A549 (cell line): Measurements from ENCODE around the gene MPP3. TPM values are rescaled to one million over a fixed set of nuclear protein-coding genes. Genes with fewer than 3 reads are reported as not detected.

Experiments
- ATAC-seq, 2 experiments: fragments of 200-7000 bp in 1 of 2; fragments of >200 bp in 1 of 2; cut with Nextera tagmentation in 1 of 2; cut with Tn5 transposase in 1 of 2; 3 replicates each; pipeline versions ENCODE4 v1.8.0 to v1.9.1; 2018 to 2020; ENCODE audit warnings: mild to moderate bottlenecking in 1 of 2, moderate library complexity in 1 of 2
- CTCF ChIA-PET: fragments of 300-600 bp; sonication (Branson Sonifier 250); formaldehyde crosslinking; extraction: SDS; loops from one replicate; lab custom pipeline; 2021; ENCODE audit warnings: antibody characterized with exemption, inconsistent platforms; lab: Yijun Ruan, JAX
- POLR2A ChIA-PET: fragments of 350-600 bp; formaldehyde crosslinking; extraction: SDS; loops from one replicate; lab custom pipeline; 2021; ENCODE audit warnings: antibody characterized with exemption, inconsistent platforms; lab: Yijun Ruan, JAX
- DNase-seq, 2 experiments: peaks; one replicate each; pipeline versions ENCODE4 v3.0.0 to v3.0.0-alpha.2; 2011 to 2016; ENCODE audit warnings: low read depth in 1 of 2, low spot score in 1 of 2
- FAIRE-seq: peaks from 2 replicates; lab custom pipeline; 2011; peaks lifted over from hg19 to GRCh38; lab: Jason Lieb, UNC
- H3K27ac ChIP-seq, 2 experiments: fragments of >200 bp; sonication (Bioruptor Twin); formaldehyde crosslinking; 3 replicates each; pipeline ENCODE4 v1.5.1; 2016 to 2017
- H3K4me1 ChIP-seq: fragments of >200 bp; sonication (Bioruptor Twin); formaldehyde crosslinking; 3 replicates; pipeline ENCODE4 v1.6.1; 2016
- H3K4me2 ChIP-seq: fragments of >200 bp; sonication (Bioruptor Twin); formaldehyde crosslinking; 3 replicates; pipeline ENCODE4 v1.6.1; 2016
- H3K4me3 ChIP-seq: fragments of >200 bp; sonication (Bioruptor Twin); formaldehyde crosslinking; 3 replicates; pipeline ENCODE4 v1.5.1; 2016
- H3K9me3 ChIP-seq: fragments of >200 bp; sonication (Bioruptor Twin); formaldehyde crosslinking; 3 replicates; pipeline ENCODE4 v1.6.1; 2016
- ATOH8 ChIP-seq: fragments of 250-450 bp; sonication (Bioruptor Pico); IDR thresholded peaks from 2 replicates; pipeline ENCODE4 v1.5.0; 2020; ENCODE audit warnings: low read depth, mild to moderate bottlenecking, moderate library complexity
- CBX2 ChIP-seq: fragments of 200-600 bp; sonication (generic); IDR thresholded peaks from 2 replicates; pipeline ENCODE4 v1.6.1; 2016; ENCODE audit warnings: low read depth, mild to moderate bottlenecking, borderline replicate concordance
- CBX8 ChIP-seq: fragments of 200-600 bp; sonication (generic); IDR thresholded peaks from 2 replicates; pipeline ENCODE4 v1.6.1; 2016
- CEBPB ChIP-seq, 2 experiments: fragments of >200 bp in 1 of 2; sonication (Bioruptor Twin) in 1 of 2; formaldehyde crosslinking in 1 of 2; IDR thresholded peaks; 2 replicates each; pipeline ENCODE4 v1.6.1; 2012 to 2016
- CHD4 ChIP-seq: fragments of 200-600 bp; sonication (generic); IDR thresholded peaks from 2 replicates; pipeline ENCODE4 v1.6.1; 2016; ENCODE audit warnings: antibody characterized with exemption, mild to moderate bottlenecking, borderline replicate concordance
- EP300 ChIP-seq, 2 experiments: fragments of >200 bp; sonication (Bioruptor Twin); formaldehyde crosslinking; IDR thresholded peaks; 2 replicates in 1 of 2; 3 replicates in 1 of 2; pipeline ENCODE4 v1.6.1; 2016 to 2017
- FOSL2 ChIP-seq, 2 experiments: fragments of 450-650 bp in 1 of 2; fragments of >200 bp in 1 of 2; sonication (Bioruptor Twin) in 1 of 2; formaldehyde crosslinking; IDR thresholded peaks; 2 replicates each; pipeline versions ENCODE4 v1.5.0 to v1.6.1; 2016 to 2020; ENCODE audit warnings: mild to moderate bottlenecking in 1 of 2, moderate library complexity in 1 of 2
- FOXS1 ChIP-seq: fragments of 250-450 bp; sonication (Bioruptor Pico); IDR thresholded peaks from 2 replicates; pipeline ENCODE4 v1.5.0; 2020; ENCODE audit warnings: mild to moderate bottlenecking, moderate library complexity
- GATA3 ChIP-seq: IDR thresholded peaks from 2 replicates; pipeline ENCODE4 v1.6.1; 2012; ENCODE audit warnings: borderline replicate concordance
- HMGXB4 ChIP-seq: fragments of 250-450 bp; sonication (Bioruptor Pico); IDR thresholded peaks from 2 replicates; pipeline ENCODE4 v1.5.0; 2021; ENCODE audit warnings: mild to moderate bottlenecking, moderate library complexity, borderline replicate concordance
- HOXA7 ChIP-seq: fragments of 250-450 bp; sonication (Bioruptor Pico); IDR thresholded peaks from 2 replicates; pipeline ENCODE4 v1.5.0; 2020; ENCODE audit warnings: mild to moderate bottlenecking, moderate library complexity
- JUN ChIP-seq, 2 experiments: fragments of >200 bp; sonication (Bioruptor Twin); formaldehyde crosslinking; IDR thresholded peaks; 2 replicates in 1 of 2; 3 replicates in 1 of 2; pipeline ENCODE4 v1.6.1; 2016 to 2017
- KDM1A ChIP-seq: fragments of 200-600 bp; sonication (generic); IDR thresholded peaks from 2 replicates; pipeline ENCODE4 v1.6.1; 2016; ENCODE audit warnings: low read depth, mild to moderate bottlenecking
- MAFK ChIP-seq: fragments of 450-650 bp; IDR thresholded peaks from 2 replicates; pipeline ENCODE4 v1.6.1; 2014; ENCODE audit not compliant: partially characterized antibody
- MAZ ChIP-seq: fragments of 150-350 bp; IDR thresholded peaks from 2 replicates; pipeline ENCODE4 v1.6.1; 2014; ENCODE audit warnings: antibody characterized with exemption, low read depth, low read length, borderline replicate concordance
- MYC ChIP-seq: IDR thresholded peaks from 2 replicates; pipeline ENCODE4 v1.6.1; 2012; ENCODE audit warnings: mild to moderate bottlenecking, inconsistent platforms, low read length, improper control_type of control experiment, borderline replicate concordance
- NPAS2 ChIP-seq: fragments of 250-450 bp; sonication (Bioruptor Pico); IDR thresholded peaks from 2 replicates; pipeline ENCODE4 v1.8.0; 2022; ENCODE audit warnings: mild to moderate bottlenecking, moderate library complexity, borderline replicate concordance
- NR3C1 ChIP-seq: fragments of >200 bp; sonication (Bioruptor Twin); formaldehyde crosslinking; IDR thresholded peaks from 3 replicates; pipeline ENCODE4 v1.6.1; 2017
- PHF8 ChIP-seq: fragments of 200-600 bp; sonication (generic); IDR thresholded peaks from 2 replicates; pipeline ENCODE4 v1.6.1; 2016; ENCODE audit warnings: low read depth, mild to moderate bottlenecking, antibody characterized with exemption, moderate library complexity, borderline replicate concordance
- RCOR1 ChIP-seq: fragments of 150-350 bp; IDR thresholded peaks from 2 replicates; pipeline ENCODE4 v1.6.1; 2014; ENCODE audit warnings: antibody characterized with exemption, low read length, low read depth
- REST ChIP-seq: fragments of 200-600 bp; sonication (generic); IDR thresholded peaks from 2 replicates; pipeline ENCODE4 v1.6.1; 2016; ENCODE audit warnings: antibody characterized with exemption, mild to moderate bottlenecking, moderate library complexity
- WGBS: methylation state at CpG from one replicate; pipeline ENCODE4 v1.1.6; 2017; ENCODE audit errors: missing lambda C conversion rate; 5-methylcytosine and 5-hydroxymethylcytosine counted together
- polyA plus RNA-seq, 4 experiments: library from polyadenylated mRNA; depleted of rRNA in 3 of 4; stranded (reverse); fragments of >200 nt; fragmentation: RNase III in 1 of 4; extraction: RNeasy Plus Mini Kit Qiagen cat#74134 plus additional on column Dnase treatment in 1 of 4; gene quantifications; 2 replicates in 3 of 4; 3 replicates in 1 of 4; pipeline ENCODE4 v1.2.3, GENCODE V29; 2011 to 2017
- TF ChIP-seq, protein P1 (sequence below): IDR thresholded peaks from 2 replicates; pipeline ENCODE4 v1.6.1; 2012
- TF ChIP-seq, protein P2 (sequence below): fragments of >200 bp; sonication (Bioruptor Twin); formaldehyde crosslinking; IDR thresholded peaks from 3 replicates; pipeline ENCODE4 v1.5.1; 2016
- TF ChIP-seq, protein P3 (sequence below): IDR thresholded peaks from 2 replicates; pipeline ENCODE4 v1.6.1; 2012

Gene MPP3
- polyA plus RNA-seq, 2 of the 4 experiments (the other 2 are of a cell fraction): 15.5 to 21.4 TPM

DNA sequence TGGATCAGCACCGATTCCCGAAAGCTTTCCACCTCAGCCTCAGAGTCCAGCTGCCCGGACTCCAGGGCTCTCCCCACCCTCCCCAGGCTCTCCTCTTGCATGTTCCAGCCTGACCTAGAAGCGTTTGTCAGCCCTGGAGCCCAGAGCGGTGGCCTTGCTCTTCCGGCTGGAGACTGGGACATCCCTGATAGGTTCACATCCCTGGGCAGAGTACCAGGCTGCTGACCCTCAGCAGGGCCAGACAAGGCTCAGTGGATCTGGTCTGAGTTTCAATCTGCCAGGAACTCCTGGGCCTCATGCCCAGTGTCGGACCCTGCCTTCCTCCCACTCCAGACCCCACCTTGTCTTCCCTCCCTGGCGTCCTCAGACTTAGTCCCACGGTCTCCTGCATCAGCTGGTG lies 29.0 kb upstream of the MPP3 start:
- H3K4me2 ChIP-seq: no peak overlapping the region
- H3K9me3 ChIP-seq: no peaks in the 10 kb centered on the region
- H3K4me1 ChIP-seq: peaks cover 5% of the 10 kb centered on the region; the same call in 1 of the 3 replicates
- POLR2A ChIA-PET: interaction anchor here (0.6 kb wide), 1 partner anchor 20 kb away, joined by 4 read pairs; no protein-coding TSS in a partner anchor
- WGBS: 79% methylated on average over 9 of the region's 9 CpGs
- no peak overlapping the region for H3K4me3 ChIP-seq
- CTCF ChIA-PET: interaction anchor here (1.1 to 13.9 kb wide), 4 partner anchors 17 to 167 kb away, joined by 3 to 168 read pairs (median 82); partner anchors contain the start of gene CD300LG
- ATAC-seq (no peak), DNase-seq (no peak), FAIRE-seq (no peak)
- no peak overlapping the region for H3K27ac ChIP-seq
- TF ChIP-seq, protein P1, sequence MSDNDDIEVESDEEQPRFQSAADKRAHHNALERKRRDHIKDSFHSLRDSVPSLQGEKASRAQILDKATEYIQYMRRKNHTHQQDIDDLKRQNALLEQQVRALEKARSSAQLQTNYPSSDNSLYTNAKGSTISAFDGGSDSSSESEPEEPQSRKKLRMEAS: no peak
- TF ChIP-seq, protein P2, sequence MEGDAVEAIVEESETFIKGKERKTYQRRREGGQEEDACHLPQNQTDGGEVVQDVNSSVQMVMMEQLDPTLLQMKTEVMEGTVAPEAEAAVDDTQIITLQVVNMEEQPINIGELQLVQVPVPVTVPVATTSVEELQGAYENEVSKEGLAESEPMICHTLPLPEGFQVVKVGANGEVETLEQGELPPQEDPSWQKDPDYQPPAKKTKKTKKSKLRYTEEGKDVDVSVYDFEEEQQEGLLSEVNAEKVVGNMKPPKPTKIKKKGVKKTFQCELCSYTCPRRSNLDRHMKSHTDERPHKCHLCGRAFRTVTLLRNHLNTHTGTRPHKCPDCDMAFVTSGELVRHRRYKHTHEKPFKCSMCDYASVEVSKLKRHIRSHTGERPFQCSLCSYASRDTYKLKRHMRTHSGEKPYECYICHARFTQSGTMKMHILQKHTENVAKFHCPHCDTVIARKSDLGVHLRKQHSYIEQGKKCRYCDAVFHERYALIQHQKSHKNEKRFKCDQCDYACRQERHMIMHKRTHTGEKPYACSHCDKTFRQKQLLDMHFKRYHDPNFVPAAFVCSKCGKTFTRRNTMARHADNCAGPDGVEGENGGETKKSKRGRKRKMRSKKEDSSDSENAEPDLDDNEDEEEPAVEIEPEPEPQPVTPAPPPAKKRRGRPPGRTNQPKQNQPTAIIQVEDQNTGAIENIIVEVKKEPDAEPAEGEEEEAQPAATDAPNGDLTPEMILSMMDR: no peak
- no peak for TF ChIP-seq CEBPB (IDR thresholded peaks at IDR 0.05)
- no peak for TF ChIP-seq NPAS2
- TF ChIP-seq JUN (IDR thresholded peaks at IDR 0.05): no peak
- TF ChIP-seq CHD4: no peak
- no peak for TF ChIP-seq CBX2
- no peak for TF ChIP-seq MYC
- TF ChIP-seq HMGXB4: no peak
- TF ChIP-seq RCOR1: no peak
- TF ChIP-seq ATOH8 (CRISPR knock-in tag): no peak
- no peak for TF ChIP-seq MAFK
- TF ChIP-seq FOXS1 (CRISPR knock-in tag): no peak
- TF ChIP-seq REST: no peak
- no peak for TF ChIP-seq KDM1A
- TF ChIP-seq, all 56 proteins: peak for 0

DNA sequence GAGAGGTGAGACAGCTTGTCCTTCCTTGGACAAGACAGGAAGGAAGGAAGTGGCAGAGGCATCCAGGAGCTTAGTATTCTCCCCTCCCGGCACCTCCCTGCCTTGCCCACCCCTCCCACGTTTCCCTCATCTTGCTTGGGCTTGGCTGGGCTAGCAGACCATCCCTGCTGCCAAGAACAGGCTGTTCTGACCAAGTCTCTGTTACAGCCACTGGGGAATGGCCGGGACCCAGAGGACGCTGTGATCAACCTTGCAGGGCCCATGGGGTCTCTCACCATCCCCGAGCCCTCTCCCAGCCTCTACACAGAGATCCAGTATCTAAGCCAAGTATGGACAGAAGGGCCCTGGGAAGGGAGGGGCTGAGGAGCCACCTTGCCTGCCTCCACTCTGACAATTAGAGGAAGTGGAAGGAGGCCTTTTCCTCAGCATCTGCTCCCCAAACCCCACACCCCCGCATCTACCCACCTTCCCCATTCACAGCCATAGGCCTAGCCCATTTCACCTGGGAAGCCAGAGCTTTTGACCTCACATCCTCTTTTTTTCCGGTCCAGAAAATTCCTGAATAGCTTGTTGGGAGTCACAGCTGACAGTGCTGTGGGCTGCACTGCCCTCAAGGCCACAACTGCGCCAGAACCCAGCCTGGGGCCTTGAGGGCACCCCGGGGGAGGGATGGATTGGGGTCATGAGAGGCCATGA lies 28.1 kb upstream of the MPP3 start:
- ATAC-seq (no peak), DNase-seq (no peak), FAIRE-seq (no peak)
- ChIA-PET POLR2A (no interaction called here), CTCF (interaction anchor here (0.6 to 13.9 kb wide), 10 partner anchors 17 to 284 kb away, joined by 3 to 168 read pairs (median 4); partner anchors contain the start of gene CD300LG)
- H3K27ac ChIP-seq: no peak overlapping the region; a peak in 1 of 6 replicates
- no peaks in the 10 kb centered on the region for H3K9me3 ChIP-seq
- H3K4me2 ChIP-seq: no peak overlapping the region
- TF ChIP-seq GATA3 (no peak), EP300 (IDR thresholded peaks at IDR 0.05) (no peak), MAZ (no peak), CBX8 (no peak), HOXA7 (CRISPR knock-in tag) (no peak), RCOR1 (no peak), FOSL2 (IDR thresholded peaks at IDR 0.05) (no peak), FOSL2 (CRISPR knock-in tag; IDR thresholded peaks at IDR 0.05) (no peak), FOXS1 (CRISPR knock-in tag) (no peak), PHF8 (no peak), NR3C1 (no peak), MYC (no peak)
- TF ChIP-seq, protein P3, sequence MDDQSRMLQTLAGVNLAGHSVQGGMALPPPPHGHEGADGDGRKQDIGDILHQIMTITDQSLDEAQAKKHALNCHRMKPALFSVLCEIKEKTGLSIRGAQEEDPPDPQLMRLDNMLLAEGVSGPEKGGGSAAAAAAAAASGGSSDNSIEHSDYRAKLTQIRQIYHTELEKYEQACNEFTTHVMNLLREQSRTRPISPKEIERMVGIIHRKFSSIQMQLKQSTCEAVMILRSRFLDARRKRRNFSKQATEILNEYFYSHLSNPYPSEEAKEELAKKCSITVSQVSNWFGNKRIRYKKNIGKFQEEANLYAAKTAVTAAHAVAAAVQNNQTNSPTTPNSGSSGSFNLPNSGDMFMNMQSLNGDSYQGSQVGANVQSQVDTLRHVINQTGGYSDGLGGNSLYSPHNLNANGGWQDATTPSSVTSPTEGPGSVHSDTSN: no peak
- TF ChIP-seq, protein P1: no peak
- H3K4me1 ChIP-seq: peaks cover 5% of the 10 kb centered on the region; the same call in 1 of the 3 replicates
- H3K4me3 ChIP-seq: no peak overlapping the region
- WGBS: 52% methylated on average over 9 of the region's 9 CpGs
